Activated gamma-delta T cell treated with Interleukin-2 at 50 U/mL for 16 hours (primary cell): ENCODE data around the gene CD80.

Experiments
- DNase-seq: peaks from one replicate; pipeline ENCODE4 v3.0.0-alpha.2; 2020

Gene CD80

GRCh38 chr3:119490153-119490552 is 69.3 kb downstream of the CD80 start:
- DNase-seq = no peak

GRCh38 chr3:119485563-119485962 is 73.9 kb downstream of the CD80 start:
- no peak for DNase-seq

- DNase-seq = no peak
These were observed 76.3 kb downstream of the CD80 start for GRCh38 chr3:119483101-119483500.

- DNase-seq = no peak
These were observed 78.3 kb downstream of the CD80 start for GRCh38 chr3:119481079-119481478.
